Kidney (tissue), 14 donors: ENCODE measurements around the gene ARHGEF40. TPM values are rescaled to one million over a fixed set of nuclear protein-coding genes. Genes with fewer than 3 reads are reported as not detected.

Experiments
- DNase-seq, 5 donors: peaks; one replicate each; pipeline ENCODE4 v3.0.0-alpha.2; 2013 to 2020
- FAIRE-seq: peaks from 2 replicates; lab custom pipeline; 2012; peaks lifted over from hg19 to GRCh38; lab: Jason Lieb, UNC
- H3K27ac ChIP-seq, 2 donors: one replicate each; pipeline ENCODE4 v1.7.0; 2013; ENCODE audit warnings: low read depth in 2 of 2, low read length in 2 of 2, inconsistent platforms in 1 of 2
- H3K27me3 ChIP-seq: one replicate; pipeline ENCODE4 v1.7.1; 2013; ENCODE audit warnings: low read length, inconsistent platforms; ENCODE audit not compliant: control insufficient read depth, insufficient read depth
- H3K36me3 ChIP-seq, 3 donors: one replicate each; pipeline versions ENCODE4 v1.7.0 to v1.7.1; 2013; ENCODE audit warnings: low read length in 3 of 3, control low read depth in 1 of 3, inconsistent platforms in 1 of 3; ENCODE audit not compliant: insufficient read depth in 3 of 3, control insufficient read depth in 2 of 3
- H3K4me1 ChIP-seq, 3 donors: one replicate each; pipeline versions ENCODE4 v1.7.0 to v1.7.1; 2013; ENCODE audit warnings: low read length in 3 of 3, inconsistent platforms in 1 of 3, low read depth in 1 of 3; ENCODE audit not compliant: control insufficient read depth in 2 of 3, insufficient read depth in 2 of 3
- H3K4me3 ChIP-seq, 3 donors: one replicate each; pipeline versions ENCODE4 v1.7.0 to v1.8.1; 2013; ENCODE audit warnings: low read length in 3 of 3, control low read depth in 1 of 3, inconsistent platforms in 1 of 3
- H3K9ac ChIP-seq, 3 donors: one replicate each; pipeline versions ENCODE4 v1.7.0 to v1.7.1; 2013; ENCODE audit warnings: low read length in 3 of 3, control low read depth in 1 of 3, inconsistent platforms in 1 of 3
- H3K9me3 ChIP-seq, 3 donors: one replicate each; pipeline versions ENCODE4 v1.7.0 to v1.7.1; 2013; ENCODE audit warnings: low read length in 3 of 3, control low read depth in 1 of 3, inconsistent platforms in 1 of 3; ENCODE audit not compliant: control insufficient read depth in 2 of 3, insufficient read depth in 1 of 3
- CTCF ChIP-seq: IDR thresholded peaks from 3 replicates; pipeline ENCODE4 v1.5.1; 2012; ENCODE audit warnings: mild to moderate bottlenecking, moderate library complexity, borderline replicate concordance; ENCODE audit not compliant: insufficient read depth; ENCODE audit errors: extremely low read depth
- intact Hi-C: fragments of 100-400 bp; cut with DNase I; formaldehyde crosslinking; loops from one replicate; pipeline ENCODE4 v1.11.1; 2022
- polyA plus RNA-seq: library from polyadenylated mRNA; stranded (reverse); fragments of 350-450 nt; fragmentation: Illumina TruSeq; extraction: RNeasy Lipid Tissue Mini Kit (QIAGEN cat#74804); gene quantifications from one replicate; pipeline ENCODE4 v1.2.3, GENCODE V29; 2014; ENCODE audit warnings: low read depth, low replicate concordance; ENCODE audit not compliant: insufficient read depth
- total RNA-seq: library from RNA; stranded (reverse); fragmentation: NEBNext Ultra II Directional; extraction: Animal tissue kit (Norgen Biotek cat#: 25700); gene quantifications from one replicate; pipeline ENCODE4 v1.2.1, GENCODE V29; 2021
- donor health status: control.
- donor health status: control.
- donor health status: control.
- donor health status: control.
- donor health status: control.
- donor health status: DM: yes; HTN: yes; CAD: no.
- donor health status: Normal renal cell carcinoma (clear cell type).

ARHGEF40 gene
- total and polyA plus RNA-seq, 2 donors from 2014 or later = 15.9 to 25.6 TPM

DNA sequence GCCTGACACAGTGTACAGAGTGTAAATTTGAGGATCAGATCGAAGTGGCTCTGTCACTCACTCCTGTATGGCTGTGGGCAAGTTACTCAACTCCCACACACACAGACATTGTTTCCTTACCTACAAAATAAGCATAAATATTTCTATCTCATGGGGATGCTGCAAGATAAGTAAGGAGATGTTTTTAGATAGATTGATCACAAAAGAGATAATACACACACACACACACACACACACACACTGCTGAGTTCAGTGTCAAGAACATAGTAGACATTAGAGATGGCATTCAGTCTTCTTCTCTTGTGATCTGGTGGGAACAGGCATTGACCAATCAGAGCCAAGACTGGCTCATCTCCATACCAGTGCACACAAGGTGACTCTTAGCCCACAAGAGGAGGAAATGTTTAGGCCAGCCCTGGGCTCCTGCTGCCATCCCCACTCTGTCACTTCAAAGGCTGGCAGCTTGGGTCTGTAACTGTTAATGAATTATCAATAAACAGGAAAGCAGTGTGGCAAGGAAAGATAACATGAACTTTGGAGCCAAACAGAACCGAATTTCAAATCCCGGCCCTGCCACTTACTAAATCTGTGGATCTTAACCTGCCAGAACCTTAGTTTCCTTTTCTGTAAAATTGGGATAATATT lies 15.9 kb upstream of the ARHGEF40 start:
- Histone ChIP-seq H3K36me3 (no peaks in the 10 kb centered on the region), H3K4me1 (peaks cover 0 to 21% (median 5%) of the 10 kb centered on the region in 3 donors), H3K27ac (no peak overlapping the region), H3K9me3 (no peaks in the 10 kb centered on the region), H3K9ac (no peak overlapping the region), H3K4me3 (no peak overlapping the region), H3K27me3 (no peaks in the 10 kb centered on the region)
- no peak for TF ChIP-seq CTCF
- intact Hi-C loops = no loop called here
- FAIRE-seq = no peak
- DNase-seq = no peak

- no peak overlapping the region for H3K9ac ChIP-seq
Measured at GRCh38 chr14:21054768-21055145, 15.3 kb upstream of the ARHGEF40 start.

GRCh38 chr14:21055432-21056117 lies 14.5 kb upstream of the ARHGEF40 start:
- Histone ChIP-seq H3K4me1 (peaks cover 0 to 21% (median 5%) of the 10 kb centered on the region in 3 donors), H3K27me3 (no peaks in the 10 kb centered on the region), H3K9me3 (no peaks in the 10 kb centered on the region), H3K4me3 (no peak overlapping the region), H3K9ac (no peak overlapping the region), H3K27ac (peak overlapping the region in 1 of 2 donors; percentile 21), H3K36me3 (no peaks in the 10 kb centered on the region)
- DNase-seq (peak in 2 of 5 donors; percentile 32 to 51), FAIRE-seq (no peak)
- no peak for TF ChIP-seq CTCF
- intact Hi-C loops = no loop called here

More at GRCh38 chr14:21054768-21055145, 15.3 kb upstream of the ARHGEF40 start:
- intact Hi-C loops = no loop called here
- no peak for TF ChIP-seq CTCF
- peaks cover 0 to 21% (median 5%) of the 10 kb centered on the region in 3 donors for H3K4me1 ChIP-seq
- H3K4me3 ChIP-seq = no peak overlapping the region
- DNase-seq (no peak), FAIRE-seq (no peak)
- no peaks in the 10 kb centered on the region for H3K36me3 ChIP-seq
- H3K27me3 ChIP-seq = no peaks in the 10 kb centered on the region
- H3K27ac ChIP-seq = no peak overlapping the region
- H3K9me3 ChIP-seq = no peaks in the 10 kb centered on the region
